ENCODE data around the gene CLN3. TPM values are rescaled to one million over a fixed set of nuclear protein-coding genes. Genes with fewer than 3 reads are reported as not detected.

The CLN3 gene
- total and polyA plus RNA-seq, 2 experiments from 2014 or later: 18.1 to 31.4 TPM

- Mint-ChIP-seq H3K9me3 (peaks cover 14% of the 10 kb centered on the region; the same call in 1 of the 3 replicates), H3K4me1 (peaks cover 4% of the 10 kb centered on the region), H3K36me3 (ENCODE audit: low read depth) (no peaks in the 10 kb centered on the region), H3K27me3 (ENCODE audit: insufficient read depth, low read depth, poor library complexity) (peaks cover 4% of the 10 kb centered on the region), H3K27ac (no peak overlapping the region), H3K4me3 (no peak overlapping the region)
- H4K20me1 ChIP-seq (replicated peaks; ENCODE audit: insufficient read depth): no peaks in the 10 kb centered on the region
- no peak for ATAC-seq
- DNase-seq (ENCODE audit: low spot score): no peak
- no peak overlapping the region for H2AFZ ChIP-seq
- no peaks in the 10 kb centered on the region for H3K36me3 ChIP-seq (ENCODE audit: insufficient read depth)
- H3K27me3 ChIP-seq (ENCODE audit: insufficient read depth): no peaks in the 10 kb centered on the region
- H3K27ac ChIP-seq (ENCODE audit: low read depth): no peak overlapping the region
- no peaks in the 10 kb centered on the region for H3K79me2 ChIP-seq (replicated peaks; ENCODE audit: insufficient read depth)
- no peak for TF ChIP-seq ZNF462 (CRISPR knock-in tag; IDR thresholded peaks at IDR 0.05)
- TF ChIP-seq ETS1 (IDR thresholded peaks at IDR 0.05): no peak
- TF ChIP-seq JUNB (IDR thresholded peaks at IDR 0.05; ENCODE audit: unreplicated experiment): no peak
- TF ChIP-seq ZNF331 (CRISPR knock-in tag; IDR thresholded peaks at IDR 0.05; ENCODE audit: low read depth): no peak
- TF ChIP-seq EZH2 (IDR thresholded peaks at IDR 0.05; ENCODE audit: low read depth, unreplicated experiment): no peak
- no peak for TF ChIP-seq POLR2AphosphoS5 (IDR thresholded peaks at IDR 0.05; ENCODE audit: low read depth)
- TF ChIP-seq EZH2phosphoT487 (IDR thresholded peaks at IDR 0.05; ENCODE audit: unreplicated experiment): no peak
- no peak for TF ChIP-seq STAT1 (IDR thresholded peaks at IDR 0.05; ENCODE audit: unreplicated experiment)
- TF ChIP-seq CTCF (conservative IDR thresholded peaks at IDR 0.05; ENCODE audit: low read depth in 2 of 2): no peak
- no peak for TF ChIP-seq NANOG (IDR thresholded peaks at IDR 0.05; ENCODE audit: borderline replicate concordance)
- no peak for TF ChIP-seq ZNF114 (CRISPR knock-in tag; IDR thresholded peaks at IDR 0.05)
- no peak for TF ChIP-seq REST (IDR thresholded peaks at IDR 0.05; ENCODE audit: unreplicated experiment)
- no peak for TF ChIP-seq CREB1 (CRISPR knock-in tag; IDR thresholded peaks at IDR 0.05; ENCODE audit: low read depth)
- H3K4me1 ChIP-seq (ENCODE audit: insufficient read depth): no peaks in the 10 kb centered on the region; the same call in 1 of the 2 replicates
- H3K4me3 ChIP-seq: no peak overlapping the region
- no peaks in the 10 kb centered on the region for H3F3A ChIP-seq (replicated peaks; ENCODE audit: low read depth)
- H3K9me2 ChIP-seq (ENCODE audit: insufficient read depth): no peaks in the 10 kb centered on the region
- H3K4me2 ChIP-seq: no peak overlapping the region
Measured at GRCh38 chr16:28529124-28529523, 37.2 kb upstream of the CLN3 start.

Measured in GM23338 (cell line).